OCI-LY3 (cell line): Measurements from ENCODE around the gene RFX3.

Experiments
- EZH2phosphoT487 ChIP-seq: fragments of 200-600 bp; shearing (Covaris generic); IDR thresholded peaks from 2 replicates; pipeline ENCODE4 v1.6.1; 2018; ENCODE audit warnings: antibody characterized with exemption, mixed run types, low read depth
- TF ChIP-seq, protein P1 (sequence below): fragments of 200-600, 300-600 bp; sonication (generic); IDR thresholded peaks from 2 replicates; pipeline ENCODE4 v1.5.1; 2014; ENCODE audit warnings: antibody characterized with exemption, low read length, low read depth

DNA sequence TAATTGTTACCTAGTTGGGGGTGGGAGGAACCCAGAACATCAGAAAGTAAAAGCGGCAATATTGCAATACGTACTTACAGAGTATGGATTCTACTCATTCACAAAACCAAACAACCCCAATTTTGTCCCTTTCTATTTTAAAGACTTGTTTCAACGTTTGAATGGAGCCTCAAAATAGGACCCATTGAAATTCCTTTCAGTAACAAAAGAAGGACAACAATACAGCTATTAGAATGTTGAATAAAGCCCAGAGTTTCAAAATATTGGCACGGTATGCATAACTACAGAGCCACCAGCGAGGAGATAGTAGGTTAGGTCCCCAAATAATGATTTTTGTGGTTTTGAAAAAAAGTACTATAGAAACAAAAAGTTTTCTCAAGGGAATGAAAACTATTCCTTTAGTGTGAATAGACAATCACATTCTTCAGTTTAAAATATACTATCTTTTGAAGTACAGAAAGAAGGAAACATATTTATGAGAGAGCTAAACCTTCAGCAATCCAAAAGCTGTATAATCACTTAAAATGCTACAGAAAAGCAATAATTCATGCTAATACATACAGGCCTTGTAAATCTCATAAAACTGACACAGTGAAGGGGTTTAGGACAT, 235.5 kb downstream of the RFX3 start:
- TF ChIP-seq, protein P1, sequence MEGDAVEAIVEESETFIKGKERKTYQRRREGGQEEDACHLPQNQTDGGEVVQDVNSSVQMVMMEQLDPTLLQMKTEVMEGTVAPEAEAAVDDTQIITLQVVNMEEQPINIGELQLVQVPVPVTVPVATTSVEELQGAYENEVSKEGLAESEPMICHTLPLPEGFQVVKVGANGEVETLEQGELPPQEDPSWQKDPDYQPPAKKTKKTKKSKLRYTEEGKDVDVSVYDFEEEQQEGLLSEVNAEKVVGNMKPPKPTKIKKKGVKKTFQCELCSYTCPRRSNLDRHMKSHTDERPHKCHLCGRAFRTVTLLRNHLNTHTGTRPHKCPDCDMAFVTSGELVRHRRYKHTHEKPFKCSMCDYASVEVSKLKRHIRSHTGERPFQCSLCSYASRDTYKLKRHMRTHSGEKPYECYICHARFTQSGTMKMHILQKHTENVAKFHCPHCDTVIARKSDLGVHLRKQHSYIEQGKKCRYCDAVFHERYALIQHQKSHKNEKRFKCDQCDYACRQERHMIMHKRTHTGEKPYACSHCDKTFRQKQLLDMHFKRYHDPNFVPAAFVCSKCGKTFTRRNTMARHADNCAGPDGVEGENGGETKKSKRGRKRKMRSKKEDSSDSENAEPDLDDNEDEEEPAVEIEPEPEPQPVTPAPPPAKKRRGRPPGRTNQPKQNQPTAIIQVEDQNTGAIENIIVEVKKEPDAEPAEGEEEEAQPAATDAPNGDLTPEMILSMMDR, result no peak
- no peak for TF ChIP-seq EZH2phosphoT487
